H1 (cell line): ENCODE data around the gene OXTR. TPM values are rescaled to one million over a fixed set of nuclear protein-coding genes. Genes with fewer than 3 reads are reported as not detected.
A peak's percentile ranks its signal among the peaks of the same experiment; 100 is the strongest.

Experiments used
- CTCF ChIA-PET: fragments of 300-600 bp; sonication (Branson Sonifier 250); formaldehyde crosslinking; loops from one replicate; lab custom pipeline; 2021; ENCODE audit not compliant: partially characterized antibody; lab: Charles Lee
- POLR2A ChIA-PET: fragments of 300-600 bp; sonication (Branson Sonifier 250); formaldehyde crosslinking; loops from one replicate; lab custom pipeline; 2021; ENCODE audit warnings: inconsistent platforms; ENCODE audit not compliant: partially characterized antibody; lab: Charles Lee
- DNase-seq, 2 experiments: peaks; one replicate each; pipeline versions ENCODE4 v3.0.0 to v3.0.0-alpha.2; 2010 to 2022; ENCODE audit warnings: low spot score in 2 of 2, low read depth in 1 of 2, mixed read lengths in 1 of 2
- FAIRE-seq: peaks from 2 replicates; lab custom pipeline; 2011; peaks lifted over from hg19 to GRCh38; lab: Jason Lieb, UNC
- H2AFZ ChIP-seq: 2 replicates; pipeline ENCODE4 v1.8.1; 2012; ENCODE audit warnings: low read length, inconsistent platforms
- H2AK5ac ChIP-seq: 2 replicates; pipeline ENCODE4 v1.6.1; 2013; ENCODE audit warnings: low read depth, low read length
- H2BK120ac ChIP-seq: replicated peaks from 2 replicates; pipeline ENCODE3; 2013; ENCODE audit warnings: low read depth, low read length, inconsistent platforms
- H2BK12ac ChIP-seq: 2 replicates; pipeline ENCODE4 v1.6.1; 2013; ENCODE audit warnings: low read depth, low read length
- H2BK15ac ChIP-seq: 2 replicates; pipeline ENCODE4 v1.6.1; 2013; ENCODE audit warnings: low read length
- H2BK20ac ChIP-seq: 2 replicates; pipeline ENCODE4 v1.6.1; 2013; ENCODE audit warnings: low read length
- H2BK5ac ChIP-seq: 2 replicates; pipeline ENCODE4 v1.6.1; 2013; ENCODE audit warnings: low read depth, low read length
- H3K14ac ChIP-seq: 2 replicates; pipeline ENCODE4 v1.6.1; 2013; ENCODE audit warnings: inconsistent platforms; ENCODE audit not compliant: insufficient read length
- H3K18ac ChIP-seq: 2 replicates; pipeline ENCODE4 v1.6.1; 2013; ENCODE audit warnings: low read length; ENCODE audit errors: extremely low read depth
- H3K23ac ChIP-seq: 2 replicates; pipeline ENCODE4 v1.6.1; 2013; ENCODE audit warnings: inconsistent platforms; ENCODE audit not compliant: insufficient read length
- H3K23me2 ChIP-seq: 2 replicates; pipeline ENCODE4 v1.6.1; 2013; ENCODE audit warnings: low read depth, low read length
- H3K27ac ChIP-seq: 2 replicates; pipeline ENCODE4 v1.6.1; 2011; ENCODE audit warnings: low read depth, low read length, inconsistent platforms
- H3K27me3 ChIP-seq, 4 experiments: replicated peaks in 1 of 4; 1 replicate in 1 of 4; 2 replicates in 3 of 4; pipeline versions ENCODE4 v1.6.1 to v1.8.1; 2011 to 2013; ENCODE audit warnings: low read length in 3 of 4, mild to moderate bottlenecking in 3 of 4, inconsistent platforms in 2 of 4, mixed read lengths in 2 of 4, moderate library complexity in 1 of 4; ENCODE audit not compliant: control insufficient read depth in 3 of 4, insufficient read depth in 3 of 4; ENCODE audit errors: extremely low read depth in 1 of 4
- H3K36me3 ChIP-seq, 4 experiments: 2 replicates each; pipeline versions ENCODE4 v1.6.1 to v1.8.1; 2011 to 2013; ENCODE audit warnings: mild to moderate bottlenecking in 4 of 4, low read length in 3 of 4, moderate library complexity in 2 of 4, control low read depth in 1 of 4, inconsistent platforms in 1 of 4; ENCODE audit not compliant: insufficient read depth in 4 of 4, control insufficient read depth in 2 of 4
- H3K4ac ChIP-seq: replicated peaks from 2 replicates; pipeline ENCODE3; 2013; ENCODE audit warnings: low read length, low read depth, mixed read lengths, inconsistent platforms; ENCODE audit not compliant: insufficient read length
- H3K4me1 ChIP-seq, 4 experiments: replicated peaks in 1 of 4; 1 replicate in 1 of 4; 2 replicates in 3 of 4; pipeline versions ENCODE4 v1.6.1 to v1.8.1; 2011 to 2013; ENCODE audit warnings: low read length in 3 of 4, inconsistent platforms in 2 of 4, mixed read lengths in 1 of 4; ENCODE audit not compliant: insufficient read depth in 4 of 4, control insufficient read depth in 3 of 4
- H3K4me2 ChIP-seq, 2 experiments: 2 replicates each; pipeline versions ENCODE4 v1.6.1 to v1.8.1; 2011 to 2013; ENCODE audit warnings: low read depth in 2 of 2, low read length in 2 of 2, control low read depth in 1 of 2, inconsistent platforms in 1 of 2, mild to moderate bottlenecking in 1 of 2; ENCODE audit not compliant: insufficient read depth in 1 of 2
- H3K4me3 ChIP-seq, 4 experiments: fragments of 200-600, 300-600 bp in 1 of 4; sonication (generic), shearing (Covaris generic), sonication (Bioruptor Twin) in 1 of 4; 2 replicates each; pipeline versions ENCODE4 v1.5.1 to v1.8.1; 2011 to 2016; ENCODE audit warnings: low read length in 4 of 4, low read depth in 3 of 4, control low read depth in 2 of 4, inconsistent platforms in 2 of 4, mild to moderate bottlenecking in 2 of 4, mixed read lengths in 1 of 4, moderate library complexity in 1 of 4; ENCODE audit not compliant: insufficient read depth in 2 of 4; ENCODE audit errors: extremely low read depth in 1 of 4
- H3K56ac ChIP-seq: replicated peaks from 2 replicates; pipeline ENCODE3; 2013; ENCODE audit warnings: low read depth, mild to moderate bottlenecking, mixed read lengths, low read length, inconsistent platforms; ENCODE audit not compliant: insufficient read length
- H3K79me1 ChIP-seq: 2 replicates; pipeline ENCODE4 v1.6.1; 2013; ENCODE audit warnings: low read depth, low read length, control low read depth
- H3K79me2 ChIP-seq, 2 experiments: 2 replicates each; pipeline versions ENCODE4 v1.6.1 to v1.8.1; 2012 to 2013; ENCODE audit warnings: low read length in 2 of 2, mild to moderate bottlenecking in 2 of 2, inconsistent platforms in 1 of 2; ENCODE audit not compliant: insufficient read depth in 2 of 2, control insufficient read depth in 1 of 2
- H3K9ac ChIP-seq, 4 experiments: replicated peaks in 1 of 4; 1 replicate in 1 of 4; 2 replicates in 3 of 4; pipeline versions ENCODE4 v1.6.1 to v1.8.1; 2011 to 2013; ENCODE audit warnings: low read depth in 3 of 4, low read length in 3 of 4, control low read depth in 2 of 4, mild to moderate bottlenecking in 2 of 4, moderate library complexity in 2 of 4, inconsistent platforms in 1 of 4; ENCODE audit errors: extremely low read depth in 1 of 4
- H3K9me3 ChIP-seq, 2 experiments: 2 replicates each; pipeline versions ENCODE4 v1.6.1 to v1.8.1; 2012 to 2013; ENCODE audit warnings: mild to moderate bottlenecking in 2 of 2, moderate library complexity in 2 of 2, control low read depth in 1 of 2, inconsistent platforms in 1 of 2, low read depth in 1 of 2, low read length in 1 of 2, mixed read lengths in 1 of 2; ENCODE audit not compliant: insufficient read depth in 2 of 2
- H4K20me1 ChIP-seq, 2 experiments: replicated peaks in 1 of 2; 2 replicates each; pipeline versions ENCODE3 to v1.8.1; 2011 to 2013; ENCODE audit warnings: inconsistent platforms in 2 of 2, low read length in 2 of 2, mild to moderate bottlenecking in 1 of 2; ENCODE audit not compliant: insufficient read depth in 2 of 2, control insufficient read depth in 1 of 2
- H4K5ac ChIP-seq: 2 replicates; pipeline ENCODE4 v1.6.1; 2013; ENCODE audit warnings: low read length, low read depth, mixed read lengths, inconsistent platforms; ENCODE audit not compliant: insufficient read length
- H4K8ac ChIP-seq: 2 replicates; pipeline ENCODE4 v1.8.0; 2013; ENCODE audit warnings: mild to moderate bottlenecking, moderate library complexity, low read length, inconsistent platforms; ENCODE audit not compliant: insufficient read depth; ENCODE audit errors: extremely low read depth
- H4K91ac ChIP-seq: replicated peaks from 2 replicates; pipeline ENCODE3; 2013; ENCODE audit warnings: low read length, mixed read lengths, inconsistent platforms; ENCODE audit not compliant: insufficient read length
- BRCA1 ChIP-seq: IDR thresholded peaks from 2 replicates; pipeline ENCODE4 v1.6.1; 2012; ENCODE audit warnings: low read depth, low read length, improper control_type of control experiment
- CHD1 ChIP-seq: IDR thresholded peaks from 2 replicates; pipeline ENCODE4 v1.6.1; 2012; ENCODE audit warnings: low read depth, low read length, improper control_type of control experiment
- EGR1 ChIP-seq: IDR thresholded peaks from 2 replicates; pipeline ENCODE4 v1.6.1; 2011; ENCODE audit warnings: low read depth, low read length, borderline replicate concordance
- KDM1A ChIP-seq: fragments of 200-600, 300-600 bp; sonication (generic); IDR thresholded peaks from 2 replicates; pipeline ENCODE4 v1.7.1; 2016; ENCODE audit warnings: mild to moderate bottlenecking, low read length, borderline replicate concordance
- NRF1 ChIP-seq: IDR thresholded peaks from 2 replicates; pipeline ENCODE4 v1.6.1; 2011; ENCODE audit warnings: mild to moderate bottlenecking, low read depth, low read length, improper control_type of control experiment
- POU5F1 ChIP-seq: IDR thresholded peaks from 2 replicates; pipeline ENCODE4 v1.6.1; 2011; ENCODE audit warnings: low read depth, mild to moderate bottlenecking, low read length, moderate library complexity
- RBBP5 ChIP-seq: IDR thresholded peaks from 2 replicates; pipeline ENCODE4 v1.7.1; 2012; ENCODE audit warnings: low read depth, mild to moderate bottlenecking, inconsistent platforms, low read length, moderate library complexity, borderline replicate concordance
- SIN3A ChIP-seq, 2 experiments: IDR thresholded peaks in 1 of 2; conservative IDR thresholded peaks in 1 of 2; 2 replicates each; pipeline ENCODE4 v1.6.1; 2011 to 2012; ENCODE audit warnings: low read length in 2 of 2, improper control_type of control experiment in 1 of 2, low read depth in 1 of 2, mild to moderate bottlenecking in 1 of 2
- SP4 ChIP-seq: IDR thresholded peaks from 2 replicates; pipeline ENCODE4 v1.6.1; 2012; ENCODE audit warnings: low read length, inconsistent platforms
- SUZ12 ChIP-seq: fragments of 200-600 bp; sonication (generic); IDR thresholded peaks from 2 replicates; pipeline ENCODE4 v1.6.1; 2012; ENCODE audit warnings: mild to moderate bottlenecking, inconsistent platforms, low read length, moderate library complexity, mixed read lengths
- WGBS, 2 experiments: shearing (Covaris generic) in 1 of 2; methylation state at CpG; one replicate each; pipeline versions ENCODE4 v1.1.6 to v1.1.7; 2013 to 2015; ENCODE audit warnings: low lambda C conversion rate in 2 of 2, mixed read lengths in 2 of 2, inconsistent platforms in 1 of 2, low coverage in 1 of 2, missing lambda C conversion rate in 1 of 2; ENCODE audit not compliant: insufficient replicate concordance in 2 of 2, insufficient coverage in 1 of 2, insufficient read length in 1 of 2; ENCODE audit errors: extremely low coverage in 1 of 2, missing lambda C conversion rate in 1 of 2; 5-methylcytosine and 5-hydroxymethylcytosine counted together
- polyA plus RNA-seq, 7 experiments: library from polyadenylated mRNA; depleted of rRNA in 3 of 7; stranded (reverse) in 5 of 7; unstranded in 2 of 7; fragments of >200 nt in 5 of 7; fragments of 200-250 nt in 2 of 7; gene quantifications; 1 replicate in 5 of 7; 2 replicates in 1 of 7; 4 replicates in 1 of 7; pipeline versions ENCODE4 v1.2.1 to v1.2.3, GENCODE V29; 2011 to 2013; ENCODE audit warnings: missing spikeins in 2 of 7, mixed read lengths in 2 of 7
- total RNA-seq: library from RNA; stranded (reverse); fragmentation: NEBNext Ultra II Directional; extraction: Animal tissue kit (Norgen Biotek cat#: 25700); gene quantifications from 2 replicates; pipeline ENCODE4 v1.2.1, GENCODE V29; 2021
- TF ChIP-seq, protein P1 (sequence below): IDR thresholded peaks from 2 replicates; pipeline ENCODE4 v1.6.1; 2011; ENCODE audit warnings: low read length, improper control_type of control experiment

Gene OXTR
- total and polyA plus RNA-seq, 2 of the 8 experiments (the other 6 are each of a cell fraction or from before 2014, with no cell fraction given), result 0.77 to 2.3 TPM

DNA sequence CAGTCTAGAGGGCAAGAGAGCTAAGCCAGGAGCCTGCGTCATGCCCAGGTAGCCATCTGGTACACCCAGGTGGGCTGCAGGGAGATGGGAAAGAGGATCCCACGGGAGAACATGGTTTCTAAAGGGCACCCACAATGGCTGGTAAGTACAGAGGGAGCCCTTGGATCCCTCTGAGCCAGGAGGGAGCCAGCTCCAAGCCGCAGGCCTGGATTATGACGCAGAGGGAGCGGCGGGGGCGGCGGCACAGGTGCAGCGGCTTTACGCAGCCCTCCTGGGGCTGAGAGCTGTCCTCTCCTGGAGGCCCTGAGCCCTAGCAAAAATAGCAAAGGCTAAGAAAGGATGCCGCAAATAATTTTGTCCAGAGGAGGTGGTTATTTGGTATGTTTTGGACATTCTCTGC, 33.0 kb downstream of the OXTR start:
- H4K5ac ChIP-seq, result no peak overlapping the region
- H2BK15ac ChIP-seq, result peak overlapping the region; percentile 76; the same call in 1 of the 2 replicates
- no peak overlapping the region for H4K8ac ChIP-seq
- H3K4ac ChIP-seq, result no peak overlapping the region
- FAIRE-seq (no peak), DNase-seq (no peak)
- no peak overlapping the region for H4K91ac ChIP-seq
- no peak overlapping the region for H2BK20ac ChIP-seq
- ChIA-PET POLR2A (no interaction called here), CTCF (interaction anchor here (0.8 to 1.3 kb wide), 4 partner anchors 9 to 24 kb away, joined by 3 read pairs; no protein-coding TSS in a partner anchor)
- no peak overlapping the region for H2AK5ac ChIP-seq
- H3K79me2 ChIP-seq, result no peaks in the 10 kb centered on the region
- no peaks in the 10 kb centered on the region for H3K9me3 ChIP-seq
- H3K4me3 ChIP-seq, result no peak overlapping the region
- 99% methylated on average over 11 of the region's 11 CpGs; no CpG with 5 or more reads in 1 of the 2 experiments for WGBS, 2 experiments
- peaks cover 0 to 4% (median 0%) of the 10 kb centered on the region in 4 experiments; a peak in 1 of 7 replicates for H3K27me3 ChIP-seq
- no peak overlapping the region for H3K4me2 ChIP-seq
- H2AFZ ChIP-seq, result no peak overlapping the region
- H3K23ac ChIP-seq, result no peak overlapping the region
- H3K36me3 ChIP-seq, result no peaks in the 10 kb centered on the region
- H3K23me2 ChIP-seq, result no peaks in the 10 kb centered on the region; the same call in 1 of the 2 replicates
- no peak overlapping the region for H2BK120ac ChIP-seq
- H3K79me1 ChIP-seq, result no peaks in the 10 kb centered on the region
- H3K4me1 ChIP-seq, result peaks cover 0 to 7% (median 6%) of the 10 kb centered on the region in 4 experiments; a peak in 5 of 7 replicates
- no peak overlapping the region for H3K14ac ChIP-seq
- no peak overlapping the region for H3K27ac ChIP-seq
- no peak overlapping the region for H2BK12ac ChIP-seq
- no peak overlapping the region for H3K56ac ChIP-seq
- no peaks in the 10 kb centered on the region for H4K20me1 ChIP-seq
- no peak overlapping the region for H2BK5ac ChIP-seq
- TF ChIP-seq NRF1, result no peak
- no peak for TF ChIP-seq CHD1
- no peak for TF ChIP-seq SUZ12
- TF ChIP-seq BRCA1, result no peak
- no peak for TF ChIP-seq SIN3A (conservative IDR thresholded peaks at IDR 0.05 in 1 of 2, IDR thresholded peaks at IDR 0.05 in 1 of 2; ENCODE audit: low read depth in 1 of 2, low read length in 2 of 2)
- TF ChIP-seq, protein P1, sequence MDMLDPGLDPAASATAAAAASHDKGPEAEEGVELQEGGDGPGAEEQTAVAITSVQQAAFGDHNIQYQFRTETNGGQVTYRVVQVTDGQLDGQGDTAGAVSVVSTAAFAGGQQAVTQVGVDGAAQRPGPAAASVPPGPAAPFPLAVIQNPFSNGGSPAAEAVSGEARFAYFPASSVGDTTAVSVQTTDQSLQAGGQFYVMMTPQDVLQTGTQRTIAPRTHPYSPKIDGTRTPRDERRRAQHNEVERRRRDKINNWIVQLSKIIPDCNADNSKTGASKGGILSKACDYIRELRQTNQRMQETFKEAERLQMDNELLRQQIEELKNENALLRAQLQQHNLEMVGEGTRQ, result no peak
- TF ChIP-seq SP4, result no peak
- no peak for TF ChIP-seq KDM1A
- no peak for TF ChIP-seq RBBP5
- no peak for TF ChIP-seq EGR1
- TF ChIP-seq POU5F1, result no peak
- no peak overlapping the region for H3K9ac ChIP-seq
- H3K18ac ChIP-seq, result no peak overlapping the region
